Loucy (cell line): ENCODE measurements around the gene MAD1L1.

Experiments
- EZH2phosphoT487 ChIP-seq: fragments of 200-600 bp; IDR thresholded peaks from 2 replicates; pipeline ENCODE4 v1.6.1; 2018; ENCODE audit warnings: antibody characterized with exemption, mild to moderate bottlenecking, moderate library complexity, borderline replicate concordance
- TF ChIP-seq, protein P1 (sequence below): fragments of 200-600 bp; sonication (generic); conservative IDR thresholded peaks from 2 replicates; pipeline ENCODE4 v1.5.1; 2014; ENCODE audit warnings: mild to moderate bottlenecking, antibody characterized with exemption, low read length

DNA sequence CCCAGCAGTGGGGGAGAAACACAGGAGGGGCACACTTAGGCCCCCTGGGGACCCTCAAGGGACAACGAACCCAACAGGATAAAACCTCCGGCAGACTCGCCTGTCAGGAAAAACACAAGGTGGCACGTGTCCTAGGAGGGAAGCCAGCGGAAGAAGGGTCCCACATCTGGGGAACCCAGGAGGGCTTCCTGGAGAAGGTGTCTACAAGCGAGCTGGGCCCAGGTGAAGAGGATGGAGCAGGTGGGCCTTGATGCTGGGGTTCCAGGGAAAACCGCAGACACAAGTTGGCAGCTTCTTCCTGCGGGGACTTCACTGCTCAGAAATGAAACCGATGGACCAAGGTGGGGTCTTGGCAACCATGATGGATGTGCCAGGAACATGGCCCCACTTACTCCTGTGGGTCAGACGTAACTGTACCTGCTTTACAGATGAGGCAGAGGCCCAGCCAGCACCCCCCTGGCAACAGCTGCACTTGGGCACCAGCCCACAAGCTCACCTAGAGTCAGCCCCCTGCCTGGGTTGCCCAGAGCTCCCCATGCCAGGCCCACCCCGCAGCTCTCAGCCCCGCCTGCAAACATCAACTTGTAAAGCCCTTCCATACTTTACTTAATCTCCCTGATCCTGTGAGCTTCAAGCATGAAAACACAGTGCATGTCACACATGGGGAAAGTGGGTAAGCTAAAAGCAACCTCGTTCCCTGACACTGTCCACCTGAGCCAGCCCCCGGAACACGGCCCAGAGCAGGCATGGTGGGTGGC, 337.7 kb downstream of the MAD1L1 start:
- TF ChIP-seq EZH2phosphoT487 = no peak
- TF ChIP-seq, protein P1, sequence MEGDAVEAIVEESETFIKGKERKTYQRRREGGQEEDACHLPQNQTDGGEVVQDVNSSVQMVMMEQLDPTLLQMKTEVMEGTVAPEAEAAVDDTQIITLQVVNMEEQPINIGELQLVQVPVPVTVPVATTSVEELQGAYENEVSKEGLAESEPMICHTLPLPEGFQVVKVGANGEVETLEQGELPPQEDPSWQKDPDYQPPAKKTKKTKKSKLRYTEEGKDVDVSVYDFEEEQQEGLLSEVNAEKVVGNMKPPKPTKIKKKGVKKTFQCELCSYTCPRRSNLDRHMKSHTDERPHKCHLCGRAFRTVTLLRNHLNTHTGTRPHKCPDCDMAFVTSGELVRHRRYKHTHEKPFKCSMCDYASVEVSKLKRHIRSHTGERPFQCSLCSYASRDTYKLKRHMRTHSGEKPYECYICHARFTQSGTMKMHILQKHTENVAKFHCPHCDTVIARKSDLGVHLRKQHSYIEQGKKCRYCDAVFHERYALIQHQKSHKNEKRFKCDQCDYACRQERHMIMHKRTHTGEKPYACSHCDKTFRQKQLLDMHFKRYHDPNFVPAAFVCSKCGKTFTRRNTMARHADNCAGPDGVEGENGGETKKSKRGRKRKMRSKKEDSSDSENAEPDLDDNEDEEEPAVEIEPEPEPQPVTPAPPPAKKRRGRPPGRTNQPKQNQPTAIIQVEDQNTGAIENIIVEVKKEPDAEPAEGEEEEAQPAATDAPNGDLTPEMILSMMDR = no peak
